RWPE2 (cell line): ENCODE measurements around the gene CREG2.

Experiments used
- ATAC-seq: fragments of 200-7000 bp; cut with Tn5 transposase; 3 replicates; pipeline ENCODE4 v1.9.1; 2021; ENCODE audit warnings: low read depth
- DNase-seq: peaks from one replicate; pipeline ENCODE4 v3.0.0-alpha.2; 2020; ENCODE audit warnings: low spot score
- H3K27ac ChIP-seq: fragments of 450-650 bp; 2 replicates; pipeline ENCODE4 v1.5.1; 2017; ENCODE audit warnings: mild to moderate bottlenecking; ENCODE audit not compliant: poor library complexity, severe bottlenecking
- H3K27me3 ChIP-seq: fragments of 250-450 bp; sonication (Bioruptor Pico); 2 replicates; pipeline ENCODE4 v1.5.1; 2021; ENCODE audit warnings: mild to moderate bottlenecking, moderate library complexity; ENCODE audit not compliant: insufficient read depth, poor library complexity, severe bottlenecking
- H3K36me3 ChIP-seq: fragments of 250-450 bp; sonication (Bioruptor Pico); 2 replicates; pipeline ENCODE4 v1.5.1; 2020; ENCODE audit warnings: low read depth, mild to moderate bottlenecking, moderate library complexity
- H3K4me1 ChIP-seq: fragments of 250-450 bp; sonication (Bioruptor Pico); 2 replicates; pipeline ENCODE4 v1.5.1; 2021; ENCODE audit warnings: mild to moderate bottlenecking, moderate library complexity; ENCODE audit not compliant: insufficient read depth, poor library complexity, severe bottlenecking
- H3K4me3 ChIP-seq: fragments of 250-450 bp; sonication (Bioruptor Pico); 2 replicates; pipeline ENCODE4 v1.5.1; 2021; ENCODE audit warnings: mild to moderate bottlenecking, moderate library complexity; ENCODE audit not compliant: severe bottlenecking
- H3K9me3 ChIP-seq: fragments of 250-450 bp; sonication (Bioruptor Pico); 2 replicates; pipeline ENCODE4 v1.5.1; 2021; ENCODE audit warnings: mild to moderate bottlenecking, moderate library complexity; ENCODE audit not compliant: severe bottlenecking
- TF ChIP-seq, protein P1 (sequence below): fragments of 450-650 bp; IDR thresholded peaks from one replicate; pipeline ENCODE4 v1.5.1; 2017; ENCODE audit warnings: mild to moderate bottlenecking, moderate library complexity; ENCODE audit not compliant: poor library complexity, severe bottlenecking

CREG2 gene

DNA sequence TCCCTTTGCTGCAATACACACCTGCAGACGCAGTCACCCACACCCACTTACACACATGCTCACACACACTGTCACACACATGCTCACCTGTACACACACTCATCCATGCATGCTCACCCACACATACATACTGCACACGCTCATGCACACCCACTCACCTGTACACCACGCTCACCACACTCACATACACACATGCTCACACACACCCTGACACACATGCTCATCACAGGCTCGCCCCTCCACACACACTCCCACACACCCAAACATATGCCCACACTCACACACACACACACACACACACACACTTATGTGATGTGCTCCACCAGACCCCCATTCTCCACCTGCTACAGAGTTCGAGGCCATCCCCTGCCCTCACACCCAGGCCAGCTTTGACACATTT lies 22.8 kb upstream of the CREG2 start:
- H3K27me3 ChIP-seq, result no peaks in the 10 kb centered on the region
- no peaks in the 10 kb centered on the region for H3K36me3 ChIP-seq
- ATAC-seq (no peak), DNase-seq (no peak)
- H3K9me3 ChIP-seq, result peaks cover 3% of the 10 kb centered on the region
- TF ChIP-seq, protein P1, sequence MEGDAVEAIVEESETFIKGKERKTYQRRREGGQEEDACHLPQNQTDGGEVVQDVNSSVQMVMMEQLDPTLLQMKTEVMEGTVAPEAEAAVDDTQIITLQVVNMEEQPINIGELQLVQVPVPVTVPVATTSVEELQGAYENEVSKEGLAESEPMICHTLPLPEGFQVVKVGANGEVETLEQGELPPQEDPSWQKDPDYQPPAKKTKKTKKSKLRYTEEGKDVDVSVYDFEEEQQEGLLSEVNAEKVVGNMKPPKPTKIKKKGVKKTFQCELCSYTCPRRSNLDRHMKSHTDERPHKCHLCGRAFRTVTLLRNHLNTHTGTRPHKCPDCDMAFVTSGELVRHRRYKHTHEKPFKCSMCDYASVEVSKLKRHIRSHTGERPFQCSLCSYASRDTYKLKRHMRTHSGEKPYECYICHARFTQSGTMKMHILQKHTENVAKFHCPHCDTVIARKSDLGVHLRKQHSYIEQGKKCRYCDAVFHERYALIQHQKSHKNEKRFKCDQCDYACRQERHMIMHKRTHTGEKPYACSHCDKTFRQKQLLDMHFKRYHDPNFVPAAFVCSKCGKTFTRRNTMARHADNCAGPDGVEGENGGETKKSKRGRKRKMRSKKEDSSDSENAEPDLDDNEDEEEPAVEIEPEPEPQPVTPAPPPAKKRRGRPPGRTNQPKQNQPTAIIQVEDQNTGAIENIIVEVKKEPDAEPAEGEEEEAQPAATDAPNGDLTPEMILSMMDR, result no peak
- H3K27ac ChIP-seq, result no peak overlapping the region
- no peaks in the 10 kb centered on the region for H3K4me1 ChIP-seq
- H3K4me3 ChIP-seq, result no peak overlapping the region

DNA sequence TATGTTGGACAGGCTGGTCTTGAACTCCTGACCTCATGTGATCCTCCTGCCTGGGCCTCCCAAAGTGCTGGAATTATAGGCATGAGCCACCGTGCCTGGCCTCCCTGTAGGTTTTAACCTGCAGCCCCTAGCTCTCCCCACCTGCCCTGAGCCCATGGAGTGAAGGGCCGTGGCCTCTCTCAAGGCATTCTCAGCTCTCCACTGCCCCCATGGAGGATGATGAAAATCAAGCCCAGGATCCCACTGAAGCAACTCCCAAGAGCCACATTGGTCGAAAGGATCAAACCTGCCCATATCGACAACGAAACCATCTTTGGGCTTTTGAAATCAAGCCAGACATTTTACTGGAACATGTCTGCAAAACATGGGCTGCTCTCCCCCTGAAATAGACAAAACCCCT lies 22.4 kb upstream of the CREG2 start:
- ATAC-seq (no peak), DNase-seq (no peak)
- H3K36me3 ChIP-seq, result no peaks in the 10 kb centered on the region
- H3K27ac ChIP-seq, result no peak overlapping the region
- no peaks in the 10 kb centered on the region for H3K27me3 ChIP-seq
- no peaks in the 10 kb centered on the region for H3K4me1 ChIP-seq
- TF ChIP-seq, protein P1, result no peak
- peaks cover under 1% of the 10 kb centered on the region for H3K9me3 ChIP-seq
- H3K4me3 ChIP-seq, result no peak overlapping the region

DNA sequence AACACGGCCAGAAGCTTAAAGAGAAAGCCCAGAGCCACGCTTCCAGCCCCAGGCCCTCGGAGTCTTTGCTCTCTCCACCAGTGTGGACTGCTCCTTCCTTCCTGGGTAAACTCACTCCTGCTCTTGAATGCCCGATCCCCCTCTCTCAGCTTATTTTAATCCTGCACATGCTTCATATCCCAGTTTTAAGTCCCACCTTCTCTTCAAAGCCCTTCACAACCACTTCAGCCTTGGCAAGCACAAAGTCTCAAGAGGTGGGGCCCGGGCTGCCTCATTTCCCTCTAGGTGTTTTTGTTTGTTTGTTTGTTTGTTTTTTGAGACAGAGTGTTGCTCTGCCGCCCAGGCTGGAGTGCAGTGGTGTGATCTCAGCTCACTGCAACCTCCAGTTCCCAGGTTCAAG lies 21.6 kb upstream of the CREG2 start:
- DNase-seq (no peak), ATAC-seq (no peak)

DNA sequence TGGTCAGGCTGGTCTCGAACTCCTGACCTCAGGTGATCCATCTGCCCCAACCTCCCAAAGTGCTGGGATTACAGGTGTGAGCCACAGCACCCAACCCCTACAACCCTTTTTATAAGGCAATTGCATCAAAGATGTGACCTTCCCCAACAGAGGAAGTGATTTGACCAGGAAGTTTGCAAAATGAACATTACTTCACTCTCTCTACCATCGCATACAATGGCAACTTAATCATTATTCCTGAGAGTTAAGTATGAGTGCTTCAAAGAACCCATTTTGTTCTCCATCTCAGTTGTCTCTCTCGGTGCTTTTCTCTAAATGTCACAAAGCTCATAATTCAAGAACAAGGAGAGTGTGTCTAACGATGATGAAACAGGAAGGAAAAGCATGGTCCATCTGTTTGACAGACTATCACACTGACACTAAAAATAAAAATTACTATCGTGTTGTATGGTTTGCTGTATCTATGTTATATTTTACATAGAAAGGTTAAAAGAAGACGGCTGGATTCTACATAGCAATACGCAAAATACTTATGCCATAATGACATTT lies 18.1 kb upstream of the CREG2 start:
- ATAC-seq (no peak), DNase-seq (no peak)
- no peaks in the 10 kb centered on the region for H3K4me1 ChIP-seq
- no peaks in the 10 kb centered on the region for H3K36me3 ChIP-seq
- H3K9me3 ChIP-seq, result no peaks in the 10 kb centered on the region
- TF ChIP-seq, protein P1, result no peak
- H3K27me3 ChIP-seq, result no peaks in the 10 kb centered on the region
- no peak overlapping the region for H3K27ac ChIP-seq
- H3K4me3 ChIP-seq, result no peak overlapping the region

More for the DNA sequence above, 21.6 kb upstream of the CREG2 start:
- no peaks in the 10 kb centered on the region for H3K27me3 ChIP-seq
- no peaks in the 10 kb centered on the region for H3K36me3 ChIP-seq
- H3K27ac ChIP-seq, result no peak overlapping the region
- H3K4me3 ChIP-seq, result no peak overlapping the region
- no peaks in the 10 kb centered on the region for H3K4me1 ChIP-seq
- TF ChIP-seq, protein P1, result no peak
- no peaks in the 10 kb centered on the region for H3K9me3 ChIP-seq

DNA sequence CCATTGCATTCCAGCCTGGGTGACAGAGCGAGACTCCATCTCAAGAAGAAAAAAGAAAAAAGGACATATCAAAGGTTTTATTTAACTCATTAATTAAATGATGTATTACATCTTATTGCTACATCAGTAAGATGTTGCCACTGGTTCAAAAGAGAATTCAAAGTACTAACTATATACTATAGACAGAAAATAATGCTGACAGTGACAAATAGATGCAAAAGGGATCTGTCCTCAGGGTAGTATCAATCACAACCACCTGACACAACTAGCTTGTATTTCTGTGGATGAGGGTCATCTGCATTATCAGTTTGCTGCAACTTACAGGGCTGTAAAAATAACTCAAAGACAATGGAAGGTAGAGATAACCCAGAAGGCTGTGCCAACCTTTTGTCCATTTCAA lies 16.4 kb upstream of the CREG2 start:
- Histone ChIP-seq H3K4me1 (peaks cover 11% of the 10 kb centered on the region), H3K27me3 (no peaks in the 10 kb centered on the region), H3K9me3 (no peaks in the 10 kb centered on the region), H3K36me3 (no peaks in the 10 kb centered on the region), H3K27ac (no peak overlapping the region), H3K4me3 (no peak overlapping the region)
- DNase-seq (no peak), ATAC-seq (no peak)
- TF ChIP-seq, protein P1, result no peak
